GM10266 (cell line): ENCODE results near the gene YWHAE.
"Not testable (repeated sequence)": the region's sequence is repeated elsewhere in the genome, so short reads cannot be mapped to it uniquely, and the experiment has no call there.

Experiments
- DNase-seq: peaks from one replicate; pipeline ENCODE4 v3.0.0; 2012; ENCODE audit errors: extremely low spot score
- TF ChIP-seq, protein P1 (sequence below): IDR thresholded peaks from 2 replicates; pipeline ENCODE4 v1.5.1; 2012; ENCODE audit warnings: mild to moderate bottlenecking, low read depth; ENCODE audit not compliant: control insufficient read depth, insufficient read depth; ENCODE audit errors: missing control alignments

Gene YWHAE

GRCh38 chr17:1412185-1413110 is 12.4 kb upstream of the YWHAE start:
- no peak for DNase-seq

GRCh38 chr17:1402262-1402586 is 2.2 kb upstream of the YWHAE start:
- TF ChIP-seq, protein P1, sequence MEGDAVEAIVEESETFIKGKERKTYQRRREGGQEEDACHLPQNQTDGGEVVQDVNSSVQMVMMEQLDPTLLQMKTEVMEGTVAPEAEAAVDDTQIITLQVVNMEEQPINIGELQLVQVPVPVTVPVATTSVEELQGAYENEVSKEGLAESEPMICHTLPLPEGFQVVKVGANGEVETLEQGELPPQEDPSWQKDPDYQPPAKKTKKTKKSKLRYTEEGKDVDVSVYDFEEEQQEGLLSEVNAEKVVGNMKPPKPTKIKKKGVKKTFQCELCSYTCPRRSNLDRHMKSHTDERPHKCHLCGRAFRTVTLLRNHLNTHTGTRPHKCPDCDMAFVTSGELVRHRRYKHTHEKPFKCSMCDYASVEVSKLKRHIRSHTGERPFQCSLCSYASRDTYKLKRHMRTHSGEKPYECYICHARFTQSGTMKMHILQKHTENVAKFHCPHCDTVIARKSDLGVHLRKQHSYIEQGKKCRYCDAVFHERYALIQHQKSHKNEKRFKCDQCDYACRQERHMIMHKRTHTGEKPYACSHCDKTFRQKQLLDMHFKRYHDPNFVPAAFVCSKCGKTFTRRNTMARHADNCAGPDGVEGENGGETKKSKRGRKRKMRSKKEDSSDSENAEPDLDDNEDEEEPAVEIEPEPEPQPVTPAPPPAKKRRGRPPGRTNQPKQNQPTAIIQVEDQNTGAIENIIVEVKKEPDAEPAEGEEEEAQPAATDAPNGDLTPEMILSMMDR: no peak
- DNase-seq: no peak

More at GRCh38 chr17:1412185-1413110, 12.4 kb upstream of the YWHAE start:
- TF ChIP-seq, protein P1: no peak

- no peak for DNase-seq
Observed at GRCh38 chr17:1398931-1399678, 917 bp downstream of the YWHAE start.

GRCh38 chr17:1398028-1398427 is 2.0 kb downstream of the YWHAE start:
- no peak for DNase-seq
- TF ChIP-seq, protein P1: no peak

More at GRCh38 chr17:1398931-1399678, 917 bp downstream of the YWHAE start:
- TF ChIP-seq, protein P1: no peak

DNA sequence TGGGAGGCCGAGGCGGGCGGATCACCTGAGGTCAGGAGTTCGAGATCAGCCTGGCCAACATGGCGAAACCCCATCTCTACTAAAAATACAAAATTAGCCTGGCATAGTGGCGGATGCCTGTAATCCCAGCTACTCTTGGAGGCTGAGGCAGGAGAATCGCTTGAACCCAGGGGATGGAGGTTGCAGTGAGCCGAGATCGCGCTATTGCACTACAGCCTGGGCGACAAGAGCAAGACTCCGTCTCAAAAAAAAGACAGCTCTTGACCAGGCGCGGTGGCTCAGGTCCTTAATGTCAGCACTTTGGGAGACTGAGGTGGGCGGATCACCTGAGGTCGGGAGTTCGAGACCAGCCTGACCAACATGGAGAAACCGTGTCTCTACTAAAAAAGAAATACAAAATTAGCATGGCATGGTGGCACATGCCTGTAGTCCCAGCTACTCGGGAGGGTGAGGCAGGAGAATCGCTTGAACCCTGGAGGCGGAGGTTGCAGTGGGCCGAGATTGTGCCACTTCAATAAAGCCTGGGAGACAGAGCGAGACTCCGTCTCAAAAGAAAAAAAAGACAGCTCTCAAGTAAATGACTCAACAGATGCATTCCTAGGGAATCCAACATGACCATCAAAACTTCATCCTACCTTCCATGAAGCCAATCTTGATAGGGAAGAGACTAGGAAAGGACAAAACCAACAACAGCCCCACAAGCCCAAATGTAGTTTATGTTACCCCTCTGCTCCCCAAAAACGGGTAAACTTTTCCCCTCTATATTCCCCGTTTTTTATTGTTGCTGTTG is 4.0 kb downstream of the YWHAE start:
- not testable (repeated sequence) for DNase-seq

DNA sequence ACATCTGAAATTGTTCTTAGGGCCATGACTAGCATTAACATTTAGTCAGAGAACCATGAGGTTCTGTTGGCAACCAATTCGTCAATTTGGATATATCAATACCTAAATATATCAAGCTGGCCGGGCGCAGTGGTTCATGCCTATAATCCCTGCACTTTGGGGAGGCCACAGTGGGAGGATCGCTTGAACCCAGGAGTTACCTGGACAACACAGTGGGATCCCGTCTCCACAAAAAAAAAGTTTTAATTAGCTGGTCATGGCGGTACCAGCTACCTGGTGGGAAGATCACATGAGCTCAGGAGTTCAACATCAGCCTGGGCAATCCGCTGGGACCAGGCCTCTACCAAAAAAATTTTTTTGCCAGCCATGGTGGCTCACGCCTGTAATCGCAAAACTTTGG is 8.4 kb downstream of the YWHAE start:
- no peak for DNase-seq
- TF ChIP-seq, protein P1: no peak
